ENCODE data around the gene RGR.

The RGR gene

DNA sequence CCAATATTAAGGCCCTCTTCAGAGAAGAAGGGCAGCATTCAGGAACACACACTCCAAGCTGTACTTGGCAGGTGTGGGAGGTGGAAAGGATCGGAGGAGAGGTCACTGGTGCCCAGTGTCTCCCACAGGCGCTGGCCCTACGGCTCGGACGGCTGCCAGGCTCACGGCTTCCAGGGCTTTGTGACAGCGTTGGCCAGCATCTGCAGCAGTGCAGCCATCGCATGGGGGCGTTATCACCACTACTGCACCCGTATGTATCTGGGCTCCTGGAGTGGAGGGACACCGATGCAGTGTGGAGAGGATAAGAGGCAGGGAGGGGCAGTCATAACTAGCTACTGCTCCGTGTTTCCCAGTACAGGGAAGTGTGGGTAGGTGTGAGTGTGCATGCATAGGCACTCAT lies 3.9 kb downstream of the RGR start:
- H3K4me1 ChIP-seq (ENCODE audit: control insufficient read depth, insufficient read depth, low read length), result no peaks in the 10 kb centered on the region
- H3K9ac ChIP-seq (ENCODE audit: low read length), result no peak overlapping the region
- no peak overlapping the region for H3K27ac ChIP-seq (ENCODE audit: low read depth, low read length)
- H3K4me3 ChIP-seq (ENCODE audit: low read length), result no peak overlapping the region
- H3K27me3 ChIP-seq (ENCODE audit: control insufficient read depth, insufficient read depth, low read length), result no peaks in the 10 kb centered on the region
- H3K36me3 ChIP-seq (ENCODE audit: control insufficient read depth, insufficient read depth, low read length), result no peaks in the 10 kb centered on the region

DNA sequence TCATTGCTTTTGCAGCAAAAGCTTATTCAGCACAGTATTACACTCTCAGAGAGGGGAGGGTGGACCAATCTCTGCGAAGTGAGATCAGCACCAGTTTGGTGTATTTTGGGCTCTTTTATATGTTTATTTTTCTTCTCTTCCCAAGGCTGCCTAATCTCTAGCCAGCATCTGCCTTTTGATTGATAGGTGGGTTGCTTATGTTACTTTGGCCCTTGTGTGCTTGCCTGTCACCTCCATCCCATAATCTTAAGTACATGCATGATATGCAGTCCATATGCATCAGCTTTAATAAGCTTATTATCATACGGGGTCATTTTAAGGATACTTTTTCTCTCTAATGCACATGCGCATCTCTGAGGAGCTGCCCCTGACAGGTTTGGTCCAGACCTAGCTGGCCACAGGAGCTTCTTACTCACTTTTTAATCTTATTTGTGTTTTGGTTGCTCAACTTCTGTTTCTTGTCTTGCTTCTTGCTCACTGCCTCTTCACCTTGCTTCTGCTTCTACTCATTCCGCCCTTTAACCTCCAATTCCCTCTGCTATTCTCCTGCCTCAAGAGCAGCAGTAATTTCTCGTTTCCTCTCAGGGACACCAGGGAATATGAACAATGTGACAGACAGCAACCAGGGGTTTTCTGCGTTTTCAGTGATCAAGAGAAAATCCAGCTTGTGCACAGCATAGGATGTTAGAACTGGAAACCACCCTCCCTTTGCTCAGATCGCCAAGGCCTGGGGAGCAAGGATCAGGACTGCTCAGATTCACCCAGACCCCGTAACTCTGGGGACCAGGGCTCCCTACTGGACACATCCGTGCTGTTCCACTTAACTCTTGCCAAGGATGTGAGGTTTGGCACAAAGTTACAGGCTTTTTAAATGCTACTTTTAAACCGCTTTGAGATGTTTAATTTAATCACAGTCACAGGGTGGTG lies 10.0 kb downstream of the RGR start:
- Histone ChIP-seq H3K36me3 (ENCODE audit: control insufficient read depth, insufficient read depth, low read length) (no peaks in the 10 kb centered on the region), H3K9ac (ENCODE audit: low read length) (no peak overlapping the region), H3K4me1 (ENCODE audit: control insufficient read depth, insufficient read depth, low read length) (no peaks in the 10 kb centered on the region), H3K4me3 (ENCODE audit: low read length) (no peak overlapping the region), H3K27ac (ENCODE audit: low read depth, low read length) (no peak overlapping the region), H3K27me3 (ENCODE audit: control insufficient read depth, insufficient read depth, low read length) (no peaks in the 10 kb centered on the region)

DNA sequence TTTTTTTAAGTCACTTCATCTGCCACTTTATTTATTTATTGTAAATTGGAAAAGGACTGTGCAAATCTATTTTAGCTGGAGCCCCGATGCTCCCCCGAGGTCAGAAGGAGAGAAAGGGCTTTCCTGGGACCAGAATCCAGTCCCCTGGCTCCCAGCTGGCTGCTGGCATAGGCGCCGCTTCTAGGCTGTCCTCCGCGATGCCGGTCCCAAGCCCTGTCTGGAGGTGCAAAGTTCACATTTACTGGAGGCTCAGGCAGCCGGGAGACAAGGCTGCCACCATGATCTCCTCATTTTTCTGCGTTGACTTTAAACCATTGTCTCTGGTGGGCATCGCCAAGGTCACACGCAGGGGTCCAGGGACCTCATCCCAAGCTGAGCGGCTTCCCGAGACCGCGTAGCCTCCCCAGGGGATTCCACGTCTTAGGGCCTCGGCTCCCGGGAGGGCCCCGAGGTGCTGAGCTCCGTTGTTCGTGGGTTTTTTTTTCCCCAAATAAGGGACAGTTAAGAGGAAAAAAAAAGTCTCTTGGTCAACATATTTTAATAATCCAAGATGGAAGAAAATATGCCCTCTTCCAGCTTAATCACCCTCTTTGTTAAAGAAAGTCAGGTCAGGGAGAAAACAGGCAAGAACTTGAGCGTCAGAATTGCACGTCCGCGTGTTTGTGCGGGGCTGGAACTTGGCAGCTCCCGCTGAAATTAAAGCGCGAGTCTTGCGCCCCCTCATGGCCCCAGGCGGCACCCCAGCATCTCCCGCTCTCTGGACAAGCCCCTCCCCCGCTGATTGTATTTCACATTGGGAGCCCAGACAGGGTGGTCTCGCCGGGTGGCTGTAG lies 11.9 kb downstream of the RGR start:
- no peak overlapping the region for H3K27ac ChIP-seq (ENCODE audit: low read depth, low read length)

DNA sequence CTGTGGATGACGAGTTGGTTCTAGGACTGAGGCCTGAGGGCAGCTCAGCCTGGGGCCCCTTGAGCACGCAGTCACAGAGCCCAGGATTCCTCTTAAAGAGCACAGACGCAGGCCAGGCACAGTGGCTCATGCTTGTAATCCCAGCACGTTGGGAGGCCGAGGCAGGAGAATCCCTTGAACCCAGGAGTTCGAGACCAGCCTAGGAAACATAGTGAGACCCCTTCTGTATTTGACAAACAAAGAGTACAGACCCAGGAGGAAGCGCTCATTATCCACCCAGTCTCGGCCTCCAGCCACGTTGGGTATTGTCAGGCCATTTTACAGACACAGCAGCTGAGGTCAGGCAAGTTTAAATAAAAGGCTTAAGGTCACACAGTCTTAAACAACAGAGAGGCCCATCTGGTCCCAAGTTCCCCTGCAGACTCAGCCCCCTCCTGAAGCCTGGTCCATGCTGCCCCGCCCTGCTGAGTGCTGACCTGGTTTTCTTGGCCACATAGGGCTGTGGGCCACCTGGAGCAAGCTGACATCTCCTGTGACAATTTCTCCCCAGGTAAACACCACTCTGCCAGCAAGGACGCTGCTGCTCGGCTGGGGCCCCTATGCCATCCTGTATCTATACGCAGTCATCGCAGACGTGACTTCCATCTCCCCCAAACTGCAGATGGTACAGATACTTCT lies 12.6 kb downstream of the RGR start:
- Histone ChIP-seq H3K36me3 (ENCODE audit: control insufficient read depth, insufficient read depth, low read length) (no peaks in the 10 kb centered on the region), H3K4me3 (ENCODE audit: low read length) (no peak overlapping the region), H3K9ac (ENCODE audit: low read length) (no peak overlapping the region), H3K27ac (ENCODE audit: low read depth, low read length) (no peak overlapping the region), H3K27me3 (ENCODE audit: control insufficient read depth, insufficient read depth, low read length) (no peaks in the 10 kb centered on the region), H3K4me1 (ENCODE audit: control insufficient read depth, insufficient read depth, low read length) (no peaks in the 10 kb centered on the region)

More for the DNA sequence above, 11.9 kb downstream of the RGR start:
- no peaks in the 10 kb centered on the region for H3K27me3 ChIP-seq (ENCODE audit: control insufficient read depth, insufficient read depth, low read length)
- H3K9ac ChIP-seq (ENCODE audit: low read length), result no peak overlapping the region
- H3K36me3 ChIP-seq (ENCODE audit: control insufficient read depth, insufficient read depth, low read length), result no peaks in the 10 kb centered on the region
- no peak overlapping the region for H3K4me3 ChIP-seq (ENCODE audit: low read length)
- H3K4me1 ChIP-seq (ENCODE audit: control insufficient read depth, insufficient read depth, low read length), result no peaks in the 10 kb centered on the region

DNA sequence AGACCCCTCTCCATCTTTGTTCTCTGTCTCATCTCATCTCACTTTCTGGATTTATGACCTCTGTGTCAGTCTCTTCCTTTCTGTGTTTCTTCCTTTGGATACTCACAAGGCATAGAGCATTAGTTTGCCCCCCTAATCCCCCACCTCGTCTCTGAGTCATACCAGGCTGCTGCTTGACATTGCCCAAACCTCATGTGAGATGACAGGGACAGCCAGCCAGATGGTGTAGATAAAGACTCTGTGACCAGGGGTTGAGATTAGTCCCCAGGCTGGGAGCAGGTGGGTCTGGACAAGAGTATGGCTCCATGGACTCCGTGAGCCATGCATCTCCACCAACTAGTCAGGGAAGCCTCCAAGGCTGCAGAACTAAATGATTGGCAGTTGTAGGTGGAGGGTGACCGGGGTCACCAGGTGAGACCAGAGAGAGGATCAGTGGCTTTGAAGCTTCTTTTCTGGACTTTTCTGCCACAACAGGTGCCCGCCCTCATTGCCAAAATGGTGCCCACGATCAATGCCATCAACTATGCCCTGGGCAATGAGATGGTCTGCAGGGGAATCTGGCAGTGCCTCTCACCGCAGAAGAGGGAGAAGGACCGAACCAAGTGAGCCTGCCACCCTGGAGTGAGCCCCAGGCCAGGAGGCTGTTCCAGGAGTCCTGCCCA lies 13.3 kb downstream of the RGR start:
- no peaks in the 10 kb centered on the region for H3K27me3 ChIP-seq (ENCODE audit: control insufficient read depth, insufficient read depth, low read length)
- no peak overlapping the region for H3K27ac ChIP-seq (ENCODE audit: low read depth, low read length)
- H3K4me3 ChIP-seq (ENCODE audit: low read length), result no peak overlapping the region
- no peaks in the 10 kb centered on the region for H3K4me1 ChIP-seq (ENCODE audit: control insufficient read depth, insufficient read depth, low read length)
- no peak overlapping the region for H3K9ac ChIP-seq (ENCODE audit: low read length)
- no peaks in the 10 kb centered on the region for H3K36me3 ChIP-seq (ENCODE audit: control insufficient read depth, insufficient read depth, low read length)

DNA sequence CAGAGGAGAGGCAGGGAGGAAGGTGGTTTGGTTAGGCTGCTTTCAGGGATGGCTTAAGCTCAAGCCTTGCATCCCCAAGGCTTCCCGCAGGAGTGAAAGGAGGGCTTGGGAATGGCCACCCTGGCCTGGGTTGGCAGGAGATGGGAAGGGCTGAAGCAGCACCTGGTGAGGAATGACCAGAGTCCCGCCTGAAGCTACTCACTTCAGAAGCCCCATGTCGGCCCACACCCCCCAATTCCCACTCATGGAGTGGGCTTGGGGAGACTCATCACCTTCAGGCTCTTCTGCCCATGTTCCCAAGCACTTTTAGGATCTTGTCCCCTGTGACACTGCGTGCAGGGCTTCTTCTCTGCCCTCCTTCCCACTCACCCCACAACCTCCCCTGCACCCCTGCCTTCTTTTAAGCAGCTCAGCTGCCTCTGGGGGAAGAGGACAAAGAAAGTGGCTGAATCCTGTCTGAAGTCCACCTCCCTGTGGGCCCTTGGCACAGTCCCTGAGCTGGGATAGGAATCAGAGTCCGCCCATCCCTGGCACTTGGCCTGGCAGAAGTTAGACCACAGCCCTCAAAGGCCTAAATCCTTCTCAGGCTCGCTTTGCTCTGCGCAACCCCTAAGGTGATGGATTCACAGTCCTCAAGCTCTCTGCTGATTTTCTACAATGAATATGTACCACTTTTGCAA lies 16.5 kb downstream of the RGR start:
- Histone ChIP-seq H3K36me3 (ENCODE audit: control insufficient read depth, insufficient read depth, low read length) (no peaks in the 10 kb centered on the region), H3K4me3 (ENCODE audit: low read length) (no peak overlapping the region), H3K4me1 (ENCODE audit: control insufficient read depth, insufficient read depth, low read length) (no peaks in the 10 kb centered on the region), H3K27me3 (ENCODE audit: control insufficient read depth, insufficient read depth, low read length) (no peaks in the 10 kb centered on the region), H3K9ac (ENCODE audit: low read length) (no peak overlapping the region), H3K27ac (ENCODE audit: low read depth, low read length) (no peak overlapping the region)

DNA sequence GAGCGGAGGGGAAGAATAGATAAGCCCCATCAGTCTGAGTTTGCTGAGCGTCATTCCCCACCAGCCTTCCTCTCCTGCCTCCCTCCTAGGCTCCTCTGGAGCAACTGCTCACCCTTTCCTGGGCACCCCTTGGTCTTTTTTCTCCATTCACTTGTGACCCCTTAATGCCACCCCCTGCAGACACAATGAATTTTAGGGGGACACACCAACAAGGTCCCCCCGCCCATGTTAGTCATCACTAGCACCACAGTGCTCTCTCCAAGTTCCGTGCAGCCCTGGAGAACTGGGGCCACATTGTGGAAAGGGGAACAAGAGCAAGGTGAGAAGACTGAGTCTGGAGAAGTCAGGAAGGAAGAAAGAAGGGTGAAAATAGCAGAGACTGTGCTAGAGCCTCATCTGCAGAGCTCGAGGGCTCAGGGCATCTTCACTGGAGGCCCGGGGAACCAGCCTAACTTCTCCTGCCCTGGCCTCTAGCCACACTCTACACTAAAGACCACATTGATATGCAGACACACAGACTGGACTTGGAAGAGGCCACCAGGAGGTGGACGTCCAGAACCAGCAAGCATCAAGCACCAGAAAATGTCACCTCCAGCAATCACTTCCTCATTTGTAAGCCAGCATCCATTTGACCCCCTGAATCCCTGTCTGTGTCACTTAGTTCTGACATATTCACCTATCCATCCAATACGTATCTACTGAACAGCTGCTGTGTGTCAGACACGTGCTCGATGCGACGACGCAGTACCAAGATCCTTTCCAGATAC lies 17.5 kb downstream of the RGR start:
- no peaks in the 10 kb centered on the region for H3K4me1 ChIP-seq (ENCODE audit: control insufficient read depth, insufficient read depth, low read length)
- no peaks in the 10 kb centered on the region for H3K27me3 ChIP-seq (ENCODE audit: control insufficient read depth, insufficient read depth, low read length)

DNA sequence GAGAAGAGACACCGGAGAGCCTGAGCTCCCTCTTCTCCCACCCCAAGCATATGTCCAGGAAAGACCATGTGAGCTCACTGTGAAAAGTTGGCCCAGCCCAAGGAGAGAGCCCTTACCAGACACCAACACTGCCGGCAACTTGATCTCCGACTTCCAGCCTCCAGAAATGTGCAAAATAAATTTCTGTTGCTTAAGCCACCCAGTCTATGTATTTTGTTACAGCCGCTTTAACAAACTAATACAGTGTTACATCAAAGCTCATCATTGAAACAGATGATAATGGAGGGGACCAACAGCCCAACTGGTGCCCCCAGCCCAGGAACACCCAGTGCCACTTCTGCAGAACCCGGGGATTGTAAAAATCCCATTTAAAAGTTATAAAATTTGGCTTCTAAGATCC lies 18.9 kb downstream of the RGR start:
- no peaks in the 10 kb centered on the region for H3K36me3 ChIP-seq (ENCODE audit: control insufficient read depth, insufficient read depth, low read length)
- no peak overlapping the region for H3K9ac ChIP-seq (ENCODE audit: low read length)
- no peak overlapping the region for H3K27ac ChIP-seq (ENCODE audit: low read depth, low read length)
- H3K27me3 ChIP-seq (ENCODE audit: control insufficient read depth, insufficient read depth, low read length), result no peaks in the 10 kb centered on the region
- no peak overlapping the region for H3K4me3 ChIP-seq (ENCODE audit: low read length)
- no peaks in the 10 kb centered on the region for H3K4me1 ChIP-seq (ENCODE audit: control insufficient read depth, insufficient read depth, low read length)

More for the DNA sequence above, 17.5 kb downstream of the RGR start:
- H3K36me3 ChIP-seq (ENCODE audit: control insufficient read depth, insufficient read depth, low read length), result no peaks in the 10 kb centered on the region
- no peak overlapping the region for H3K27ac ChIP-seq (ENCODE audit: low read depth, low read length)
- H3K9ac ChIP-seq (ENCODE audit: low read length), result no peak overlapping the region
- no peak overlapping the region for H3K4me3 ChIP-seq (ENCODE audit: low read length)

DNA sequence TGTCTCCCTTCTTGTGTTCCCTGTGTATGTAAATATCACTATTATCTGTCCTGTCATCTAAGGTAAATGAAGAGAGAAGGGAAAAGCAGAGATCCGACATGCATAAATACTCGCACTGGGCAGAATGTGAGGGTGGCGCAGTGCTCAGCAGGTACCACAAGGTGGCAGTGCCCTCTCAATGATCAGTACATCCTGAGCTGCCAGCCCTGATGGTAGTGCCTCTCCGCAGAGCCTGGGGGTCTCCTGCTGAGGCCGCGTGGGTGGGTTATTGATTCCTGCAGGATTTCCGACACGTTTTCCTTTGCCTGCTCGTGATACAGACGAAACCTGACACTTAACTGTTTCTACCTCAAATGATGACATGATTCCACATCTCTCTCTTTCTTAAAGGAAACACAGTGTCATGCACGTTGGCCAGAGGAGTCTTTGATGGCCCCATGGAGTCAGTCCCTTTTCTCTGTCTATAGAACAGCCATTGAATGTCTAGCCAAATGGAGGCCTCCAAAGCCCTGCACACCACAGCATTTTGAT lies 19.8 kb downstream of the RGR start:
- Histone ChIP-seq H3K4me3 (ENCODE audit: low read length) (no peak overlapping the region), H3K36me3 (ENCODE audit: control insufficient read depth, insufficient read depth, low read length) (no peaks in the 10 kb centered on the region), H3K27ac (ENCODE audit: low read depth, low read length) (no peak overlapping the region), H3K9ac (ENCODE audit: low read length) (no peak overlapping the region), H3K4me1 (ENCODE audit: control insufficient read depth, insufficient read depth, low read length) (no peaks in the 10 kb centered on the region), H3K27me3 (ENCODE audit: control insufficient read depth, insufficient read depth, low read length) (no peaks in the 10 kb centered on the region)

DNA sequence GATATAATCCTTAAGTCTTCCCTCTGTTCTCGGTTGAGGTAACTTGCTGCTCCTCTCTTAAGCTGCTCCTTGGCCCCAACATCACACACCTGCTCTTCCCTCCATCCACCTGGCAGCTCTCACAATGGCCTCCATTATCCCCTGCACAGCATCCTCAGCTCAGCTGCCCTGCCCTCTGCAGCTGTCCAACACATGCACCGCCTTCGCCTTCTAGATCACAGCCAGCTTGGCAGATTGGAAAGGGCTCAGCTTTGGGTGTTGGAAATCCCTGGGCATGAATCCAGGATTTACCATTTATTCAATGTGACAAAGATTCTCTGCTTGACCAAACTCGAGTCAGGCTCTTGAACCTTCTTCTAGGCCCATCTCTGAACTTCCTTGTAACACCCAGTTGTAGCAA lies 20.6 kb downstream of the RGR start:
- Histone ChIP-seq H3K4me3 (ENCODE audit: low read length) (no peak overlapping the region), H3K27me3 (ENCODE audit: control insufficient read depth, insufficient read depth, low read length) (no peaks in the 10 kb centered on the region), H3K4me1 (ENCODE audit: control insufficient read depth, insufficient read depth, low read length) (no peaks in the 10 kb centered on the region), H3K36me3 (ENCODE audit: control insufficient read depth, insufficient read depth, low read length) (no peaks in the 10 kb centered on the region), H3K27ac (ENCODE audit: low read depth, low read length) (no peak overlapping the region), H3K9ac (ENCODE audit: low read length) (no peak overlapping the region)

All from rectal smooth muscle tissue (tissue), 1 donor.